Activated T-cell treated with anti-CD3 and anti-CD28 coated beads, Interleukin-2, amount 50 U/mL, for 24 hours (primary cell): Measurements from ENCODE around the gene NCOA5.

ENCODE experiments used
- DNase-seq: peaks from one replicate; pipeline ENCODE4 v3.0.0-alpha.2; 2020
- H3K27ac Mint-ChIP-seq: 2 replicates; pipeline ENCODE4 v1.8.0; 2020; ENCODE audit warnings: mild to moderate bottlenecking, mixed read lengths
- H3K27me3 Mint-ChIP-seq: 2 replicates; pipeline ENCODE4 v1.8.0; 2020; ENCODE audit warnings: mixed read lengths
- H3K36me3 Mint-ChIP-seq: 2 replicates; pipeline ENCODE4 v1.8.0; 2020; ENCODE audit warnings: low read depth, mixed read lengths
- H3K4me1 Mint-ChIP-seq: 2 replicates; pipeline ENCODE4 v1.8.0; 2020; ENCODE audit warnings: low read depth, mixed read lengths
- H3K4me3 Mint-ChIP-seq: 2 replicates; pipeline ENCODE4 v1.8.0; 2020; ENCODE audit warnings: mild to moderate bottlenecking, moderate library complexity, mixed read lengths
- H3K9me3 Mint-ChIP-seq: 2 replicates; pipeline ENCODE4 v1.8.0; 2020; ENCODE audit warnings: mixed read lengths

The NCOA5 gene

GRCh38 chr20:46126440-46127056 lies 36.8 kb upstream of the NCOA5 start:
- Mint-ChIP-seq H3K27ac (peak overlapping the region; percentile 47), H3K36me3 (peaks cover 7% of the 10 kb centered on the region), H3K27me3 (peaks cover 16% of the 10 kb centered on the region), H3K9me3 (no peaks in the 10 kb centered on the region), H3K4me3 (no peak overlapping the region), H3K4me1 (no peaks in the 10 kb centered on the region)
- DNase-seq, result no peak

GRCh38 chr20:46123482-46124245 lies 33.9 kb upstream of the NCOA5 start:
- no peaks in the 10 kb centered on the region for H3K27me3 Mint-ChIP-seq
- no peak overlapping the region for H3K27ac Mint-ChIP-seq
- H3K9me3 Mint-ChIP-seq, result no peaks in the 10 kb centered on the region
- H3K36me3 Mint-ChIP-seq, result peaks cover 7% of the 10 kb centered on the region
- DNase-seq, result peak; percentile 13
- peaks cover 5% of the 10 kb centered on the region for H3K4me1 Mint-ChIP-seq
- H3K4me3 Mint-ChIP-seq, result no peak overlapping the region

- DNase-seq, result peak; percentile 5
- H3K4me1 Mint-ChIP-seq, result peaks cover 11% of the 10 kb centered on the region
- H3K27ac Mint-ChIP-seq, result no peak overlapping the region
- peaks cover 7% of the 10 kb centered on the region for H3K36me3 Mint-ChIP-seq
- no peak overlapping the region for H3K4me3 Mint-ChIP-seq
- peaks cover 5% of the 10 kb centered on the region for H3K27me3 Mint-ChIP-seq
- H3K9me3 Mint-ChIP-seq, result no peaks in the 10 kb centered on the region
Observed at GRCh38 chr20:46122516-46123481, 33.0 kb upstream of the NCOA5 start.

DNA sequence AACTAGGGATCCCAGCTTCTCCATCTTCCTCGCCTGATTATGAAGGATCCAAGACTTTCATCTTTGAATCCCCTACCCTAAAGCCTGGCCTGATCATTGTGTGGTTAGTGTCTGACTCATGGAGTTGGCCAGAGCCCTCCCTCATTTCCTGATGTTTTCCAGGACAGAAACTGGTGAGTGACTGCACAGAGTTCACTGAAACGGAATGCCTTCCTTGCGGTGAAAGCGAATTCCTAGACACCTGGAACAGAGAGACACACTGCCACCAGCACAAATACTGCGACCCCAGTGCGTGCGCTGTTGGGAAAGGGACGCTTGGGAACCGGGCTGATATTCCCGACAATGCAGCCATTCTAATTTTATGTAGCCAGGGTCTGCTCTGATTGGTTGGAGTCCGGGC lies 32.3 kb upstream of the NCOA5 start:
- no peak for DNase-seq
- H3K4me3 Mint-ChIP-seq, result no peak overlapping the region
- peaks cover 5% of the 10 kb centered on the region for H3K27me3 Mint-ChIP-seq
- H3K4me1 Mint-ChIP-seq, result peaks cover 15% of the 10 kb centered on the region
- peaks cover 7% of the 10 kb centered on the region for H3K36me3 Mint-ChIP-seq
- no peaks in the 10 kb centered on the region for H3K9me3 Mint-ChIP-seq
- no peak overlapping the region for H3K27ac Mint-ChIP-seq

- no peaks in the 10 kb centered on the region for H3K9me3 Mint-ChIP-seq
- peaks cover 5% of the 10 kb centered on the region for H3K27me3 Mint-ChIP-seq
- no peak overlapping the region for H3K4me3 Mint-ChIP-seq
- H3K27ac Mint-ChIP-seq, result no peak overlapping the region
- DNase-seq, result no peak
- H3K36me3 Mint-ChIP-seq, result peaks cover 7% of the 10 kb centered on the region
- peaks cover 15% of the 10 kb centered on the region for H3K4me1 Mint-ChIP-seq
Observed at GRCh38 chr20:46121184-46121930, 31.6 kb upstream of the NCOA5 start.

DNA sequence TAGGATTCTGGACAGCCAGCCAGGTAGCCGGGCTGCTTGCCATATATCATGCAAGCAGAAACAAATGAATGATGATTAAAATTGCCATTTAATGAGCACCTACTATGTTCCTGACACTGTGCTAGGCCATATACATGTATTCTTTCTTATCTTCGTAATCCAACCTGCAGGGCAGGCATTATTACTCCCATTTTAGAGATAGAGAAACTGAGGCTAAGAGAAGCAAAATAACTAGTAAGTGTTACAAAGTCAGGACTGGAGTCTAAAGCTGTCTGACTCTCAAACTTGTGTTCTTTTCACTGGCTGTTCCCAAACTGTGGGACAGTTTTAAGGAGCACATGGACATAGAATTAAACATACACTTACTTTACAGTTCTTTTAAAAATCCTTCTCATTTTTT lies 30.4 kb upstream of the NCOA5 start:
- H3K9me3 Mint-ChIP-seq, result no peaks in the 10 kb centered on the region
- H3K4me3 Mint-ChIP-seq, result no peak overlapping the region
- peaks cover 15% of the 10 kb centered on the region for H3K4me1 Mint-ChIP-seq
- peaks cover 5% of the 10 kb centered on the region for H3K27me3 Mint-ChIP-seq
- H3K27ac Mint-ChIP-seq, result no peak overlapping the region
- H3K36me3 Mint-ChIP-seq, result peaks cover 7% of the 10 kb centered on the region
- DNase-seq, result no peak

GRCh38 chr20:46119547-46119946 lies 29.8 kb upstream of the NCOA5 start:
- H3K9me3 Mint-ChIP-seq, result no peaks in the 10 kb centered on the region
- no peak for DNase-seq
- H3K27ac Mint-ChIP-seq, result no peak overlapping the region
- no peak overlapping the region for H3K4me3 Mint-ChIP-seq
- H3K36me3 Mint-ChIP-seq, result peaks cover 7% of the 10 kb centered on the region
- peaks cover 15% of the 10 kb centered on the region for H3K4me1 Mint-ChIP-seq
- H3K27me3 Mint-ChIP-seq, result peaks cover 5% of the 10 kb centered on the region

DNA sequence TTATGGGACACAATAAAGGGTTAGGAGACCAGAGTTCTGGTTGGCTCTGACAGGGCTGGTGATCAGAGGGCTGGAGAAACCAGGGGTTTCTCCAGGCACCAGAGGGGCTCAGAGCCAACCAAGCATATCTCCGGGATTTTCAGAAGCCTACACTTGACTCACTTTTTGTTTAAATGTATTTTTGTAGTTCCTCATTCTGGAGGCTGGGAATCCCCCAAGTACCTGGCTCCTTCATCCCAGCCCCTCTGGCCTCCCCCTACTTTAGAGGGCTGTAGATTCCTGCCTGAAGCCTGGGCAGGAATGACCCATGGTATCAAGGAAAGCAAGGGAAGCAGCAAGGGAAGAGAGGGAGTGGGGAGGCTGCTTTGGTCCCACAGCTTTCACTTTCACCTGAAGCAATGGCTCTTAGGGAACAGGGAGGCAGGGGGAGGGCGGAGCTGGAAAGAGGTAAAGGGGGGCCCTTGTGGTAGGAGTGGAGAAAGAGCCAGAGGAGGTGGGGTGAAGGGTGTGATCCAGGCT lies 29.3 kb upstream of the NCOA5 start:
- peak overlapping the region; percentile 89 for H3K4me3 Mint-ChIP-seq
- H3K9me3 Mint-ChIP-seq, result no peaks in the 10 kb centered on the region
- DNase-seq, result no peak
- peaks cover 5% of the 10 kb centered on the region for H3K27me3 Mint-ChIP-seq
- H3K36me3 Mint-ChIP-seq, result peaks cover 7% of the 10 kb centered on the region
- H3K27ac Mint-ChIP-seq, result no peak overlapping the region
- peaks cover 15% of the 10 kb centered on the region for H3K4me1 Mint-ChIP-seq

DNA sequence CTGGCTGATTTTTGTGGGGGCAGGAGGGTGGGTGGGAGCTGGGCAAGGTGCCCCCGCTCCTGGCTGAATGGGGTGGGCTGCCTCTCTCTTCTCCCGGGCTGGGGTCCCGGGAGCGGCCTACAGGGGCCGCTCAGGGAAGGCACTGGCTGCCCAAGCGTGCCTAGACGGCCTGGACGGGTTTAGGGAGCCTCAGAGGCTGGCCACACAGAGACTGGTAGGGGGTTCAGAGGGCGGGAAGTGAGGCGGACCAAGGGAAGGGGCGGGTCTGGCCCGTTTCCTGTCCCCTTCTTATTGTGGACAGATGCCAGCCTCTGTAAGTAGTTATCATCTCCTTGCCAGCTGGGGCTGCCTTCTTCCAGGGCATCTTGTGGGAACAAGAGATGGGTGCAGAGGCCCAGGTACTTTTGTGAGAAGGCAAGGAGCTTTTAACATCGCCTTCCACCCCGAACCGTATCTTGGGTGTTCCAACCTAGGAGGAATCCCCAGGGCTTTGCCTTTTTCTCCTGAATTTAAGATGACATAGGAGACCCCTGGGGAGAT lies 28.8 kb upstream of the NCOA5 start:
- peaks cover 5% of the 10 kb centered on the region for H3K27me3 Mint-ChIP-seq
- no peaks in the 10 kb centered on the region for H3K9me3 Mint-ChIP-seq
- peaks cover 5% of the 10 kb centered on the region for H3K36me3 Mint-ChIP-seq
- H3K27ac Mint-ChIP-seq, result no peak overlapping the region
- H3K4me3 Mint-ChIP-seq, result peak overlapping the region; percentile 89
- peaks cover 15% of the 10 kb centered on the region for H3K4me1 Mint-ChIP-seq
- DNase-seq, result no peak

GRCh38 chr20:46117704-46118467 lies 28.1 kb upstream of the NCOA5 start, which contains the start of gene CD40:
TSS of gene CD40 (plus strand) at chr20:46118314. CDS start at chr20:46118344, 30 bp downstream.
- H3K36me3 Mint-ChIP-seq, result peaks cover 5% of the 10 kb centered on the region
- H3K4me1 Mint-ChIP-seq, result peaks cover 15% of the 10 kb centered on the region
- DNase-seq, result peak; percentile 83
- peak within 1 kb of the TSS; percentile 89 for H3K4me3 Mint-ChIP-seq
- peak within 1 kb of the TSS; percentile 93 for H3K27ac Mint-ChIP-seq
- H3K27me3 Mint-ChIP-seq, result peaks cover 8% of the 10 kb centered on the region
- H3K9me3 Mint-ChIP-seq, result no peaks in the 10 kb centered on the region

DNA sequence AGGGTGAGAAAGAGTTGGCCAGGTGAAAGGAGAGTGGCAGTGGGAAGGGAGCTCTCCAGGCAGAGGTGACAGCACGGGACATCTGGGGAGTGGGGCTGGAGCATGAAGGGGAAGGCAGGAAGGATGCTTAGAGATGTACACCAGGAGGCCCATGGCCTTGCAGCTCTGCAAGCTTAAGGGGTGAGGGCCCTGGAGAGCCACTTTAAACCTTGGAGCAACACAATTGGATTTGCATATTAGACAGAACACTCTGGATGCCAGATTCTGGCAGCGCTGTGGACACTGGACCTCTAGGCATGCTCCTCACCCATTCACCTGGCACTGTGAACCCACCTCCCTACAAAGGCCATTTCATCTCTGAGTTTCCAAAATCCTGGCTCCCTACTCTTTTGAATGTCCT lies 24.7 kb upstream of the NCOA5 start:
- Mint-ChIP-seq H3K4me3 (no peak overlapping the region), H3K36me3 (peaks cover 2% of the 10 kb centered on the region), H3K4me1 (peaks cover 24% of the 10 kb centered on the region), H3K27me3 (peaks cover 24% of the 10 kb centered on the region), H3K9me3 (no peaks in the 10 kb centered on the region), H3K27ac (no peak overlapping the region)
- DNase-seq, result no peak

DNA sequence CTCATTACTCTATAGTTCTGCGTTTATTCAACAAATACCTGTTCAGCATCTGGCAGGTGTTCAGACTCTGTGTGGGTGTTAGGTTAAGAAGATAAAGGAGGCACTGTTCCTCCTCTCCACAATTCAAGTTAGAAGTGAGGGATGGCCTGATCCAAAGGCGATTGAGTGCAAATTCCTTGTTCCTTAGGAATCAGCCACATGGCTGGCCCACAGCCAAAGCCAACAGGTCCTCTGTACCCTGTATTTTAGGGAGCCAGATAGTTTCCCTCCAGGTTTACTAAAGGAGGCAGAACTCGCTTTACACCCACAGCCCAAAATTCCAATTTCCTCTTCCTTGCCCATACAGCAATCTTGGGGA lies 23.3 kb upstream of the NCOA5 start:
- H3K4me1 Mint-ChIP-seq, result peaks cover 16% of the 10 kb centered on the region
- no peak overlapping the region for H3K27ac Mint-ChIP-seq
- peaks cover 35% of the 10 kb centered on the region for H3K27me3 Mint-ChIP-seq
- H3K9me3 Mint-ChIP-seq, result no peaks in the 10 kb centered on the region
- no peak overlapping the region for H3K4me3 Mint-ChIP-seq
- no peak for DNase-seq
- peaks cover under 1% of the 10 kb centered on the region for H3K36me3 Mint-ChIP-seq

DNA sequence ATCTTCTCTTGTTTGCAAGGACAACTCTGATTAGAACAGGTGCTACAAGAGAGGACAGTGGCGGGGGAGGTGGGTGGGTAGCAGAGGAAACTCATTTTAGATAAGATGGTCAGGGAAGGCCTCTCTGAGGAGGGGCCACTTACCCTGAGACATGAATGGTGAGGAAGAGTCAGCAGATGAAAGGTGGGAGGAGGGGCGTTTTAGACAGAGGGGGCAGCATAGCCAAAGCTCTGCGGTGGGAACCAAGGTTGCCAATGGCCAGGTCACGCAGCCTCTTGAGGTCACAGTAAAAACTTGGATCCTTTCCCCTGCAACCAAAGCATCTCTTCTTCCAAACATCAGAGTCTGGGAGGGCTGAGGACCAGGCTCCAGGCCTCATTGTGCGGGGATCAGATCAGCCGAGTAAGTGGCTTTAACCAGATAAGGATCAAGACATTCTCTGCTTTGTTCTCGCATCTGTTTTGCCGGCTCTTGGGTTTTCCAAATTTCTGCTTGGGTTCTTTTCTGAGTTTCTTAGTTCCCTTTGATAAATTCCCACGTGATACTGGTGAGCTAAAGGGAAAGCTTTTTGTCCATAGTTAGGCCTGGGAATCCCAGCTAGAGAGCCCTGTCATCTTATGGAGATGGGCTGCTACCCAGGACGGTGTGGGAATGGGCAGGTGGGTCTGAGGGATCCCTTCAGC lies 22.8 kb upstream of the NCOA5 start:
- H3K4me1 Mint-ChIP-seq, result peaks cover 11% of the 10 kb centered on the region
- no peak overlapping the region for H3K27ac Mint-ChIP-seq
- H3K4me3 Mint-ChIP-seq, result no peak overlapping the region
- H3K36me3 Mint-ChIP-seq, result no peaks in the 10 kb centered on the region
- no peak for DNase-seq
- H3K9me3 Mint-ChIP-seq, result no peaks in the 10 kb centered on the region
- H3K27me3 Mint-ChIP-seq, result peaks cover 35% of the 10 kb centered on the region
